ENCODE measurements around the gene CMTM8.

CMTM8 gene

GRCh38 chr3:32236377-32236776 lies 2.1 kb upstream of the CMTM8 start:
- no peak for DNase-seq

GRCh38 chr3:32237670-32238452 lies 619 bp upstream of the CMTM8 start:
- no peak for DNase-seq

DNA sequence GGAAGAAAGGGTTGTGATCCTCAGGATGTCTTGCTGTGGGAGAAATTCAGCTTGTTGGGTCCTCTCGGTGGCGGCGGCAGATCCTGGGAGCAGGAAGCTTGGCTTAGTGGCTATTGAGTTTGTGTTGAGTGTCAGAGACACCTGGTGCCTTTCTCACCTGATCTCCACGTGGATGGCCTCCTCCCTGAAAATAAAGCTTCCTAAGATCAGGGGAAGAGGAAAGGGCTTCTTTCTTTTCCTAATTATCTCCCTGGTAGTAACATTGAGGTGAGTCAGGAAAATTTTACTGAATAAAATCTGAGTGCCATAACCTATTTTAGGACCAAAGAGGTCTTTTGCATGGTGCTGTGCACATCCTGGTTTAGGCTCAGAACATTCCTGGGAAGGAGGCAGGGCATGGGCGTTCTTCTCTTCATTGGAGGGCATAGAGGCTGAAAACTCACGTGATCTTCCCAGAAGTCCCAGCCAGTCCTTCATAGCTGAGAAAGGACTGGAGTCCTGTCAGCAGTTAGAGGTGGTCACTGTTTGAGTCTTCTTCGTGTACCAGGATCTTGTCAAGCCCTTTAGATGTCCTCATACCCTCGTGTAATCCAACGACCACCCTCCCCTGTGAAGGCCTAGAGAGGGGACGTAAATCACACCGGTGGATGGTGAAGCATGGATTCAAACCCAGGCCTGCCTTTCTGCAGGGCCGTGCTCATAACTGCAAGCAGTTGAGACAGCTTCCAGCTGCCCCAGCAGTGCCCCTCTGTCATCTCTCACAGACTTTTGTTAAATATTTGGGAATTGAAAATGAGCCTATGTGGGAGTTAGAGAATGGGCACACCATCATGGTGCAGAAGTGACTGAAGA lies 1.1 kb downstream of the CMTM8 start:
- DNase-seq: no peak

DNA sequence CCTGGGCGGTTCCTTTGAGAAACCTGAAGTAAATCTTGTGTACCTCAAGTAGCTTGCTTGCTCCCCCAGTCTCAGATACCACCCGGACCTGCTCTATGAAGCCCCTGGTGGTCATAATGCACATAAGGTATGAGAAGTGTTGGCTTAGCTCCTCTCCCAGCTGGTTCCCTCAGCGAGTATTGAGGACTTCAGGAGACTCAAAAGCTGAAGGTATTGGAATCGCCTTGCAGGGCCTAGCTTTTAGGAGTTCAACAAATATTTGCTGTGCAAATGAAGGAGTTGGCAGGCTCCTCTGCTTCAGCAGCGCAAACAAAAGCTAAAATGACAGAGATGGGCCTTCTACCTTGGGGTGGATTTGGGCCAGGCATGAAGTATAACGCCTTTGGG lies 1.7 kb downstream of the CMTM8 start:
- DNase-seq: peak in 1 of 2 experiments; percentile 4

- no peak for DNase-seq
Measured at GRCh38 chr3:32241100-32241499, 2.6 kb downstream of the CMTM8 start.

- DNase-seq: no peak
Measured at GRCh38 chr3:32243519-32243918, 5.0 kb downstream of the CMTM8 start.

- DNase-seq: no peak
Measured at GRCh38 chr3:32245200-32245599, 6.7 kb downstream of the CMTM8 start.

- DNase-seq: no peak
Measured at GRCh38 chr3:32246079-32246675, 7.7 kb downstream of the CMTM8 start.

- DNase-seq: no peak
Measured at GRCh38 chr3:32249184-32249782, 10.8 kb downstream of the CMTM8 start.

DNA sequence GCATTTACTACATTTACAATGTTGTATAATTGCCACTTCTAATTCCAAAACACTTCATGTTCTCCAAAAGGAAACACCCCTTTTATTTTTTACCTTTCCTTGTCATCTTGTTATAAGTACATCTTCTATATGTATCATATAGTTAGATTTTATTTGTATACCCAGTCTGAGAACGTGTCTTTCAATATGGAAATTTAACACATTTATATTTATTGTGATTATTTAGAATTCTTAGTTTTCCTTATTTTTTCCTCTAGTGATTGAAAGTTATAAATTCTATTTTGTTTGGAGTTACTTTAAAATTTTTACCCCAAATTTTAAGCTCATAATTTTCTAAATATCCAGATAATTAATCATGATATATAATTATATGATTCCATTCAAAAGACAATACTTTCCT lies 15.8 kb downstream of the CMTM8 start:
- DNase-seq: no peak

DNA sequence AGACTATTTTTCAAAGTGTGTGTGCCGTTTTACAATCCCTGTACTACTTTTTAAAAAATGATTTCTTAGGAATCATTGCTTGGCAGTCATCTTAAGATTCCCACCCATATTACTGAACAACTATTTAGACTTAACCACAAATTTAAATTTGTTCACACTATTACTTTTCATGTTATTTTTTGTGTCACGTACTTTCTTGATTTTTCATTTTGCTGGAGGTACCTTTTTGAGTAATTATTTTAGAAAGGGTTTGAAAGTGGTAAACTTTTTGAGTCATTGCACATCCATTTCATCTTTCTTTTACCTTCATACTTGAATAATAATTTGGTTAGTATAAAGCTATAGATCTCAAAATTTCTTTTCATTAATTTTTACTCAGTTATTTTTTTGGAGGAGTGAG lies 16.9 kb downstream of the CMTM8 start:
- no peak for DNase-seq

DNA sequence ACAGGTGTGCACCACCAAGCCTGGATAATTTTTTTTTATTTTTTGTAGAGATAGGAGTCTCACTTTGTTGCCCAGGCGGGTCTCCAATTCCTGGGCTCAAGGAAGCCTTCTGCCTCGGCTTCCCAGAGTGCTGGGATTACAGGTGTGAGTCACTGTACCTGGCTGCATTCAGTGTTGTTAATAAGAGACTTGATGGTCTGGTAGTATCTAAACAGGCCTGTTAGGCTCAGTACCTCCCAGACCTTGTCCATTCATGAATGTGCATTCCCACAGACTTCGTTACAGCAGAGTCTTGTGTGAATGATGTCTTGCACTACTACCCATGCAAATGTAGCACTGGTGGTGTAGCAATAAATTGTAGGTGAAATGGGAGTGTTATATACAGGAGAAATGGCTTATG lies 17.7 kb downstream of the CMTM8 start:
- no peak for DNase-seq

GRCh38 chr3:32257042-32257441 lies 18.6 kb downstream of the CMTM8 start:
- DNase-seq: no peak

DNA sequence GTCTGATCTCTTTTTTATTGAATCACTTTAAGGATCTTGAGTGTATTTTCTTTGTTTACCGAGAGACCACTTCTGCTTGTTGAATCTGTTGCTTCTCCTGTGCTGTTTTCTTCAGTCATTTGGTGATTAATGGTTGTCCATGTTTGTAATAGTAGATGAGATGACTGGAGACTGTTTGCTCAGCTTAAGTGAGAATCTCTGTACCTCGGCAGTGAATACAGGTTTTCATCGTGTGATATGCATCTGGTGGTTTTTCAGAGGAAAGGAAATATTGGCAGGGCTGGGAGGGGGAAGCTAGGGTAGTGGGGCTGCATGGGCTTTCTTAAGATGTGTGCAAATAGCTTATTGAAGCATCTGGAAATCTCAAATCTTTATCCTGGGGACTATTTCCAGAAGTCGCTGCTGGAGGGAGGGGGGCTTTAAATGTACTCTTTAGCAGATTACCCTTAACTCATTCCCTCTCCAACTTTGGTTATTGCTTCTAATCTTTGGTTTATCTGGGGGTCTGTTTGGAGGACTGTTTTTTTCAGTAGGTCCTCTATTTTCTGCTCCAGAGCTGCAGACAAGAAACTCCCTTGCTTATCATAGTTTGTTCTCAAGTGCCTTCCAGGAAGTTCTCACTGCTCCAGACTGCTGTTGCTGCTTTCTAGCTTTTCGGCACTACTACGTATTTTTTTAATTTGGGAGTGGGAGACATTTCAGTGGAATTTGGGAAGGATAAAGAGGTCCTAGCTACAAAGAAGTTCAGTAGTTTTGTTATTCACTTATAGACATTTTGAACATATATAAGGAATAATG lies 19.4 kb downstream of the CMTM8 start:
- DNase-seq: no peak

DNA sequence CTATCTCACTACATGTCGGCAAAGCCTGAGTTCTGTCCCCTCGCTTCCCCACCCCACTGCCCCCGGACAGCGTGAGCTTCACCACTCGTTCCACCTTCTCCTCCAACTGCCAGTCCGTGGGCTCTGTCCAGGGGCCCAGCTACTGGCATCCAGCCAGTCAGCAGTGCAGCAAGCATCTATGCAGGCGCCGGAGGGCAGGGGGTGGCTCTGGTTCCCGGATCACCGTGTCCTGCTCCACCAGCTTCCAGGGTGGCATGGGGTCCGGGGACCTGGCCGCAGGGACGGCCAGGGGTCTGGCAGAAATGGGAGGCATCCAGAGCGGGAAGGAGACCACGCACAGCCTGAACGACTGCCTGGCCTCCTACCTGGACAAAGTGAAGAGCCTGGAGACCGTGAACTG lies 20.4 kb downstream of the CMTM8 start:
- no peak for DNase-seq

DNA sequence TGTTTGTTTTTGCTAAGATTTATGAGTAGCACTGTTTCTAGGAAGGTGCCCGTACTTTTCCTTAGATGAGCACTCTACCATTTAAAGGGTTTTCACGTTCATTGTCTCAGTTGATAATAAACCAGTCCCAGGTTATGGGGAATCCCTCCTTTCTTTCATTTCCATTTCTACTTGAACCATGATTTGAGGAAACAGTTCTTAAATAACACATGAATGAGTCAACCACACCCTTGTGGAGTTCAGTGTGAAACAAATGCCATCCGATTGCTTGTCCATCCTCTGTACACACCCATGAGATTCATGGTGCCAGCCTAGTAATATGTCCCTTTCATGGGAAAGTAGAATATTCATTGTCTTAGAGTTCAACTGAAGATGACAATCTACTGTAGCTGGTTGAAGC lies 23.1 kb downstream of the CMTM8 start:
- no peak for DNase-seq

- DNase-seq: no peak
Measured at GRCh38 chr3:32262201-32262600, 23.7 kb downstream of the CMTM8 start.

DNA sequence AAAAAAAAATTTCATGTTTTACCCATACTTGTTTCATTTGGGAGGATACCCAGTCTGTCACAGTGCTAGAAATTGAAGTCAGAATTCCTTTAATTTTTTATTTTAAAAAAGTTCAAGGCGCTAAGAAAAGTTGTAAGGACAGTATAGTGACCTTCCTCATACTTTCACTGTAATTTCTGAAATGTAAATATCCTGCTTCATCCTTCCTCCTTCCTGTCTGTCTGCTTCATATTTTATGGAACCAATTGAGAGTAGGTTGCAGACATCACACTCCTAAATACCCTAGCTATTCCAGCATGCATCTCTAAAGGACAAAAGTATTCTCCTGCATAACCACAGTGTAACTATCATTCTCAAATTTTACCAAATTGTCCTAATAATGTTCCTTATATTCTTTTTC lies 35.8 kb downstream of the CMTM8 start:
- no peak for DNase-seq

DNA sequence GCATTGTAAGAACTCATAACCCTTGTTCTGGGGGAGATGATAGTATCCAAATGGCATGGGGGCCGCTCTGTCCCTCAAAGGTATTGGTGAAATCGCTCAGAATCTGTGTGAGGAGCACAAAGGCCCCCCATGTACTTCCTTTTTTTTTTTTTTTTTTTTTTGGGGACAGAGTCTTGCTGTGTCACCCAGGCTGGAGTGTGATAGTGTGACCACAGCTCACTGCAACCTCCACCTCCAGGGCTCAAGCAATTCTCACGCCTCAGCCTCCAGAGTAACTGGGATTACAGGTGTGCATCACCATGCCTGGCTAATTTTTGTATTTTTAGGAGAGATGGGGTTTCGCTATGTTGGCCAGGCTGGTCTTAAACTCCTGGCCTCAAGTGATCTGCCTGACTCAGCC lies 37.0 kb downstream of the CMTM8 start:
- DNase-seq: no peak

GRCh38 chr3:32276279-32276841 lies 37.9 kb downstream of the CMTM8 start:
- DNase-seq: no peak

DNA sequence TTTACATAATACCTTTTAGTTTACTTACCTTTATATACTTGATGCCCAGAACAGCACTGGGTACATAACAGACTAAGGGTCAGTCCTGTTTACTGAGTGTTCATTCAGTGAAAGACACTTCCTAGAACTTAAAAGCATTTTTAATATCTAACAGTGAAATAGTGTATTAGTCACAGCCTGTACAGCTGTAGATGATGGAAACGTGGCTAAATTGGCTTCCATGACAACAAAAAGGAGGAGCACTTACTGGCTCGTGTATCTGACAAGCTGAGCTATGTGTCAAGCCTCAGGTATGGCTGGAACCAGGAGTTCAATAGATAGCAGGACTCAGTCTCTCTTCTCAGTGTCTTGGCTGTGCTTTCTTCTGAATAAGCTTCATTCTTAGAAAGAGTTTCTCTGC lies 40.2 kb downstream of the CMTM8 start:
- no peak for DNase-seq

- DNase-seq: no peak
Measured at GRCh38 chr3:32280262-32280910, 41.9 kb downstream of the CMTM8 start.
